PC-9 (cell line): Measurements from ENCODE around the gene DAPK1. TPM values are rescaled to one million over a fixed set of nuclear protein-coding genes. Genes with fewer than 3 reads are reported as not detected.

Source experiments
- BruUV-seq: library from RNA; stranded (reverse); fragments of 400-500 nt; replicated peaks from 2 replicates; lab custom pipeline; 2021; lab: Mats Ljungman, UMichigan
- CTCF ChIA-PET: fragments of 300-600 bp; sonication (Branson Sonifier 250); formaldehyde crosslinking; loops from one replicate; lab custom pipeline; 2022; ENCODE audit warnings: antibody characterized with exemption; lab: Charles Lee
- POLR2A ChIA-PET: fragments of 300-600 bp; sonication (Branson Sonifier 250); formaldehyde crosslinking; loops from one replicate; lab custom pipeline; 2022; ENCODE audit warnings: antibody characterized with exemption; ENCODE audit not compliant: unreplicated experiment; lab: Charles Lee
- DNase-seq, 2 experiments: peaks; one replicate each; pipeline versions ENCODE4 v3.0.0 to v3.0.0-alpha.2; 2015 to 2022; ENCODE audit warnings: mixed read lengths in 1 of 2
- H2AFZ ChIP-seq: fragments of 200-600 bp; sonication (generic); 2 replicates; pipeline ENCODE4 v1.8.1; 2017; ENCODE audit warnings: antibody characterized with exemption
- H3F3A ChIP-seq: fragments of 200-600 bp; sonication (generic); 2 replicates; pipeline ENCODE4 v1.8.1; 2017; ENCODE audit warnings: antibody characterized with exemption, mild to moderate bottlenecking, low read depth; ENCODE audit not compliant: insufficient read depth
- H3K27ac ChIP-seq: fragments of 200-600 bp; sonication (generic); 2 replicates; pipeline ENCODE4 v1.6.1; 2016; ENCODE audit warnings: mixed run types
- H3K27me3 ChIP-seq: fragments of 200-600 bp; sonication (generic); 2 replicates; pipeline ENCODE4 v1.6.1; 2016; ENCODE audit warnings: low read depth, mixed run types; ENCODE audit not compliant: insufficient read depth
- H3K36me3 ChIP-seq: fragments of 200-600 bp; sonication (generic); 2 replicates; pipeline ENCODE4 v1.6.1; 2016; ENCODE audit warnings: low read depth, mixed run types
- H3K4me1 ChIP-seq: fragments of 200-600 bp; sonication (generic); replicated peaks from 2 replicates; pipeline ENCODE4 v1.6.1; 2016; ENCODE audit warnings: mixed run types; ENCODE audit not compliant: insufficient read depth
- H3K4me2 ChIP-seq: fragments of 200-600 bp; sonication (generic); 2 replicates; pipeline ENCODE4 v1.6.1; 2017; ENCODE audit warnings: mixed run types
- H3K4me3 ChIP-seq: fragments of 200-600 bp; sonication (generic); 2 replicates; pipeline ENCODE4 v1.6.1; 2016; ENCODE audit warnings: mixed run types
- H3K79me2 ChIP-seq: fragments of 200-600 bp; sonication (generic); 2 replicates; pipeline ENCODE4 v1.6.1; 2017; ENCODE audit warnings: low read depth, mixed run types
- H3K9me2 ChIP-seq: fragments of 200-600 bp; sonication (generic); 2 replicates; pipeline ENCODE4 v1.8.1; 2017; ENCODE audit warnings: mild to moderate bottlenecking; ENCODE audit not compliant: insufficient read depth
- H3K9me3 ChIP-seq: fragments of 200-600 bp; sonication (generic); 2 replicates; pipeline ENCODE4 v1.8.1; 2016; ENCODE audit warnings: low read depth; ENCODE audit not compliant: insufficient read depth
- H4K20me1 ChIP-seq: fragments of 200-600 bp; sonication (generic); 2 replicates; pipeline ENCODE4 v1.8.1; 2017; ENCODE audit not compliant: insufficient read depth
- CTCF ChIP-seq: fragments of 200-600 bp; sonication (generic); conservative IDR thresholded peaks from 2 replicates; pipeline ENCODE4 v1.6.1; 2017; ENCODE audit warnings: mixed run types, antibody characterized with exemption, mild to moderate bottlenecking, moderate library complexity
- EZH2 ChIP-seq: fragments of 200-600 bp; sonication (generic); IDR thresholded peaks from 2 replicates; pipeline ENCODE4 v1.8.0; 2017; ENCODE audit warnings: antibody characterized with exemption, low read depth
- intact Hi-C: fragments of 100-400 bp; cut with micrococcal nuclease; formaldehyde crosslinking; loops from one replicate; pipeline ENCODE4 v1.10.0; 2022; ENCODE audit not compliant: unreplicated experiment
- total RNA-seq: library from RNA; stranded (reverse); gene quantifications from 2 replicates; pipeline ENCODE4 v1.2.3, GENCODE V29; 2021

DAPK1 gene
- total RNA-seq, 1 experiment from 2014 or later: 100 TPM

GRCh38 chr9:87577746-87578145 lies 80.1 kb downstream of the DAPK1 start:
- no peaks in the 10 kb centered on the region for H3F3A ChIP-seq
- intact Hi-C loops: no loop called here
- no peaks in the 10 kb centered on the region for H3K4me1 ChIP-seq
- no peak overlapping the region for H3K4me2 ChIP-seq
- H4K20me1 ChIP-seq: 0 out of 2 replicates have a peak, but pooled peaks cover 4% of the 10 kb centered on the region
- no peak overlapping the region for H3K27ac ChIP-seq
- H3K4me3 ChIP-seq: no peak overlapping the region
- H3K36me3 ChIP-seq: no peaks in the 10 kb centered on the region
- no peak overlapping the region for H2AFZ ChIP-seq
- H3K27me3 ChIP-seq: no peaks in the 10 kb centered on the region
- DNase-seq: no peak
- no TSS peak for BruUV-seq
- no peaks in the 10 kb centered on the region for H3K9me3 ChIP-seq
- CTCF ChIA-PET: no interaction called here
- TF ChIP-seq EZH2 (no peak), CTCF (no peak)
- H3K9me2 ChIP-seq: no peaks in the 10 kb centered on the region
- POLR2A ChIA-PET: no interaction called here
- peaks cover 5% of the 10 kb centered on the region; the same call in 1 of the 2 replicates for H3K79me2 ChIP-seq

GRCh38 chr9:87578625-87579024 lies 81.0 kb downstream of the DAPK1 start:
- no peaks in the 10 kb centered on the region for H3K36me3 ChIP-seq
- no peak overlapping the region for H3K4me2 ChIP-seq
- ChIA-PET POLR2A (no interaction called here), CTCF (no interaction called here)
- H3F3A ChIP-seq: no peaks in the 10 kb centered on the region
- no peaks in the 10 kb centered on the region for H3K79me2 ChIP-seq
- H3K9me2 ChIP-seq: no peaks in the 10 kb centered on the region
- intact Hi-C loops: no loop called here
- H3K4me3 ChIP-seq: no peak overlapping the region
- no TSS peak for BruUV-seq
- H2AFZ ChIP-seq: no peak overlapping the region
- H3K27me3 ChIP-seq: no peaks in the 10 kb centered on the region
- no peak for TF ChIP-seq EZH2
- TF ChIP-seq CTCF: no peak
- H3K4me1 ChIP-seq: no peaks in the 10 kb centered on the region
- no peaks in the 10 kb centered on the region for H3K9me3 ChIP-seq
- no peak overlapping the region for H3K27ac ChIP-seq
- DNase-seq: no peak
- H4K20me1 ChIP-seq: 0 out of 2 replicates have a peak, but pooled peaks cover 4% of the 10 kb centered on the region

- H3K4me3 ChIP-seq: no peak overlapping the region
Measured at GRCh38 chr9:87579781-87580541, 82.3 kb downstream of the DAPK1 start.

More at GRCh38 chr9:87579781-87580541, 82.3 kb downstream of the DAPK1 start:
- CTCF ChIA-PET: no interaction called here
- no TSS peak for BruUV-seq
- H3K27ac ChIP-seq: no peak overlapping the region
- no peak overlapping the region for H3K4me2 ChIP-seq
- TF ChIP-seq CTCF (no peak), EZH2 (no peak)
- POLR2A ChIA-PET: interaction anchor here (0.6 kb wide), 3 partner anchors 10 to 1303 kb away, joined by 3 to 9 read pairs (median 4); no protein-coding TSS in a partner anchor
- no peaks in the 10 kb centered on the region for H3K4me1 ChIP-seq
- DNase-seq: no peak
- H3F3A ChIP-seq: no peaks in the 10 kb centered on the region
- H3K79me2 ChIP-seq: peaks cover 3% of the 10 kb centered on the region; the same call in 1 of the 2 replicates
- no peak overlapping the region for H2AFZ ChIP-seq
- no peaks in the 10 kb centered on the region for H3K27me3 ChIP-seq
- H3K36me3 ChIP-seq: no peaks in the 10 kb centered on the region
- no peaks in the 10 kb centered on the region for H3K9me3 ChIP-seq
- H3K9me2 ChIP-seq: no peaks in the 10 kb centered on the region
- intact Hi-C loops: no loop called here
- H4K20me1 ChIP-seq: 0 out of 2 replicates have a peak, but pooled peaks cover 4% of the 10 kb centered on the region
